ENCODE results near the gene FNDC3A.
"Not testable (repeated sequence)": the region's sequence is repeated elsewhere in the genome, so short reads cannot be mapped to it uniquely, and the experiment has no call there.

- TF ChIP-seq CTCF, POLR2A (IDR thresholded peaks at IDR 0.05): not testable (repeated sequence)
These were observed 187.4 kb downstream of the FNDC3A start for GRCh38 chr13:49163162-49163561.
